Kidney capillary endothelial cell (primary cell): ENCODE results near the gene HIGD1A.

Experiments used
- DNase-seq: peaks from one replicate; pipeline ENCODE4 v3.0.0-alpha.2; 2018; ENCODE audit warnings: low spot score

Gene HIGD1A

DNA sequence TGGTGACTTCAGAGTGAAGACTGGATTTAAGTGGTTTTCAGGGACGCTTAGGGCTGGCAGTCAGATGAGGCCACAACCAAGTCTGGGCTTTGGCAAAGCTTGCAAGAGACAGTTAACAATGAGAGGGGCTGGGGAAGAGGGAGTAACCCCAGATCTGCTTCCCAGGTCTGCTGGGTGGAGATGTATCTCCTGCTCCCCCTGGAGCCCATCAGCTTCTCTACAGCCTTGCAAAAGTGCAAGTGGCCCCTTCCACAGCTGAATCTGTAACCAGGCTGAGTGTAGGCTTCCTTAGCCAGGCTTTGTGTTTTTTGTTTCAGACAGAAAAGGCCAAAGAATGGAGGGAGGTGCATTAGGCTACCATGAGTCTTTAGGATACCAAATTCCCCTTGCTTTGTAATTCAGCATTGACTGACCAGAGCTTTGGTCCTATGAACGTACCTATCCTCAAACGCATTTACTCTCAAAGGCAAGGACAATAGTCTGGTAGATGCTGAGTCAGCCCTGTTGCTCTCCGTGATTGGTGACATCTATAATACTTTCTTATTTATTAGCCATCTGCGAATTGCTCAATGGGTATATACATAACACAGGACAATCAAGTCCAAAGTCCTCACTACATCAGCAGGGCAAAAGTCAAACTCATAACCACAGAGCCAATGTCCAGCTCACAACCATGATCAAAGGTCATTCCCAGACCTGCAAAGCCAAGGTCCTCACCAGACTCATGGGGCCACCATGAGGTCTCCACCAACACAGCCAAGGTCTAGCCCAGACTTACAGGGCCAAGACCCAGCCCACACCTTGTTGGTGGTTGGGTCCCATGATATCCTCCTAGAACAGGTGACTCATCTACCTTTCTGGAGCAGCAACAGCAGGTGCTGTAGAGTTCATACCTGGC, 48.4 kb downstream of the HIGD1A start:
- DNase-seq: no peak

DNA sequence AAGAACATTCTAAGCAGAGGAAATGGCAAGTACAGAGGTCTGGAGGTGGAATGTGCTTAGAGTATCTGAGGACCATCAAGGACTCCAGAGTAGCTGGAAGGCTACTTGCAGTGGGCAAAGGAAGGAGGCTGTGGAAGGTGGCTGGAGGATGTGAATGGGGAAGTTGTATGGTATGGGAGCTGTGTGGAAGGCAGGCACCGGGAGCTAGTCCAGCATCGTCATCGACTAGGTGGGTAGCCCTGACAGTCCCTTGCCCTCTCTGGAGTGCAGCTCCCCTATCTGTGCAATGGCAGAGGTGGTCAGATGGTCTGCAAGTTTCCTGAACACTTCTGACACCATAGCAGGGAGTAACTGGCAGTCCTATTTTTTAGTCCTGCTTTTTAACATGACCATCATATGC, 50.5 kb downstream of the HIGD1A start:
- DNase-seq: no peak

DNA sequence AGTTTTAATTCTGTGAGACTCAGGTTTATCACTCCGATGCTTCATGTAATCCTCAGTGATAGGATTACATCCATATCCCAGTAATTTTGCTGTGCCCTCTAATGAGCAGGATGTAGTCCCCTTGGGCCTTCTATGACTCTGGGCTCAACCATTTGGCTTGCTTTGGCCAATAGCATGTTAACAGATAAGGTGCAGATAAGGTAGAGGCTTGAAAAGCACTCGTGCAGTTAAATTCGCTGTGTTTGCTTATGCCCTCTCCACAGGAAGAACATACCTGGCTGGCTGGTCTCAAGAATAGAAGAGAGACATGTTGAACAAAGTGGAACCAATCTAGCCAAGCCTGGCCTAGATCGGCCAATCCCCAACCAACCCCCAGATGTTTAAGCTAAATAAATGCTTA, 51.3 kb downstream of the HIGD1A start:
- no peak for DNase-seq

DNA sequence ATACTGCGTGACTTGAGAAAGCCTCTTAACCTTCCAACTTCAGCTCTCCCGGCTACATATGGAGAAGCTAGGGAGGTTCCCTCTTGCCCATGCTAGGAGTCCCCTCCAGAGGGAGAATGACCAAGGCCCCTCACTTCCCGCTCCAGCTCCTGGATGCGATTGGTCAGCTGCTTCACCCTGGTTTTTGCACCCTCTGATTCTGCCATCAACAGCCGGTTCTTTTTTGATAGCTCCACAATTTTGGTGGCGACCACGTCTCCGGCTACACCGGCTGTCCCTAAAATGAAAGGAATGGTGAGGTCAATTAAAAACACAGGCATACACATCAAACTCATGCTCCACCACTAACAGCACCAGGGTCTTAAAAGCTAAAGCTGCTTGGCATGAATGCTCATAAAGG, 51.8 kb downstream of the HIGD1A start:
- no peak for DNase-seq

DNA sequence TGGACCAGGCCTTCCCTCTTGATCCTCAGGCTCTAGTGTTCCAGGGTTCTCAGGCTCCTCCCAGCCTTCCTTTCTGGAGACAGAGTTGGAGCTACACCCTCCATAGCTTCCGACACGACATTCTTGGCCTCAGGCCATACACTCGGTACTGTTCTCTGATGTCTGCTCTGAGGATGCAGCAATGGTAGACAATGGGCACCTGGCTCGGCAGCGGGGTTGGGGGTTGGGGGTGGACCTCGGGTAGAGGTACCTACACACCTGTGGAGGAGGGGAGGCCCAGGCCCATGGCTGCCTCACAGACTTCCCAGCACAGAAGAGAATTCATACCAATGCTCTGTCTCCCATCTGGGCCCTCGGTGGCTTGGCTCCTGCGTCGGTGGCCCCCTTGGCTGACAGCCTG, 52.7 kb downstream of the HIGD1A start:
- DNase-seq: no peak

DNA sequence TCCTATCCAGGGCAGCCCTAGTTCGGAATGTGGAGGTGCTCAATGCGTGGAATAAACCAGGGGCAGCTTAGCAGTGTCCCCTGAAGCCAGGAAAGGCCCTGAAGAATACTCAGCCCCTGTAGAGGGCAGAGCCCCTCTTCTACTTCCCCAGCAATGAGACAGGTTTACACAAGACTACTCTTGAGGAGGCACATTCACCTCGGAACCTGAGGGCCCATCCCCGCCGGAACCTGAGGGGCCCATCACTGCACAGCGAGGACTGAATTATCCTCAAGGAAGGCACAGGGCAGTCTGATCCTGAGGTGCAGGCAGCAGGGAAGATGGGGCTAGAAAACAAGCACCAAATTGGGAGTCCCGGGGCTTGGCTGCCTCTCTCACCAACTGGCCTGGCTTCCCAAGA, 53.5 kb downstream of the HIGD1A start:
- DNase-seq: no peak

DNA sequence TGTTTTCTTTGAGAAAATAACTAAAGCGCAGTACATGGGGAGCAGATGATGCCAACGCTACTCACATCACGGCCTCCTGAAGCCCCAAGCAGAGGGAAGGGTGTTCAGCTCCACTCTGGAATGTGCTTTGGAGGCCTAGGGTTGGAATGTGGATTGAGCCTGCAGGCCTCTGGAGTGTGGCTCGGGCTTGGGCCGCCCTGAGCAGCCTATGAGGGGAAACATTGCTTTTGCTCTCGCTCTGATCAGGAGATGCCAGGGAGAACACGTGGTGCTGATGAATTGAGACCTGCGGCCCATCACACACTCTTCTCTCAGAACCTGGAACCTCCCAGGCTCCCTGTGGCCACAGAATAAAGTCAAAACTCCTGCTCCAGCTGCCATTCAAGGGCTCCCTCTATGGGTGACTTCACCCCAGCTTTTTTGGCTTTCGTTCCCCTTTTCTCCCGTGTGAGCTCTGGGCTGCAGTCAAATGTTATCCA, 54.5 kb downstream of the HIGD1A start:
- no peak for DNase-seq

DNA sequence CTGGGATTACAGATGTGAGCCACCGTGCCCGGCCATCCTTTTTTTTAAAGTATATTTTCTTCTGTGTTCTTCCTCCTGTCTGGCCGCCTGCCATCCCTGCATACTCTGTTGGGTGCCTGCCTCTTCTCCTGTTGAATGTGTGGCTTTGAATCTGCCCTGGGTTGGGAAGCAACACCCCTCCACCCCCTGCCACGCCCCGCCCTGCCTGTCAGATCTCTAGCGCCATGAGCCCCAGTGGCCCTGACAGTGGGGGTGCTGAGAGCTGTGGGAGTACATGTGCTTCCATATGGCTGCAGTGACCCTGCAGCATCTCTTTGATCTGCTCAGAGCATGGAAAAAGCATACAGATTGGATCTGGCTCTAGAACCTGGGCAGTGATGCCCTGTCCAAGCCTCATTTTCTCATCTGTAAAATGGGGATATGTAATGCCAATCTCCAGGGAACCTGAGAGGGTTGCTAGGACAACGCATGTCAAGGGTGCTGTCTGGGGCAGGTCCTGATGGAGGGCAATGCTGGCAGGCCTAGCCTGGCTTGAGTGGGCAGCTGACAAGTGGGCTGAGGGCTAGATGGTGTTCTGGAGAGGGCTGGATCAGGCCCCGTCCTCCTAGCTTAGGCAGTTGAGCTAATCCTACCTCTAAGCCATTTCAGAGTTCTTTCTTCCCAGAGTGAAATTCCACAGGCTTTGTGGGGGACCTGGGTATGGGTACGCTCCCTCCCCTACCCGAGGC, 55.1 kb downstream of the HIGD1A start:
- no peak for DNase-seq

DNA sequence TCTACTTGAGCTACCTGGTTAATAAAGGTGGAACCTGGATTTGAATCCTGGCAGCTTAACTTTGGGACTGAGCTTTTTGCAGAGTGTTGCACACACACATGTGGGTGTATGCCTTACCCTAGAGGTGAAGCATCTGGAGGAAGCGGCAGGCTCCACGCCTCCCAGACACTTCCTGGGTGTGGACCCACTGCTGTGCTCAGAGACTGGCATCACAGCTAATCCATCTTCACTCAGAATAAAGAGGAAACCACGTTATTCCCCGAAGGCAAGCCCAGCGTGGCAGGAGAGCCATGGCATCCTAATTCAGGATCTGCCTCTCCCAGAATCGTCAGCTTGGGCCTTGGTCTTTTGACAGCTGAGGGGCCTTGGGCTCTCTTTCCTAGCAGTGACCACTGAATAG, 56.7 kb downstream of the HIGD1A start:
- no peak for DNase-seq

DNA sequence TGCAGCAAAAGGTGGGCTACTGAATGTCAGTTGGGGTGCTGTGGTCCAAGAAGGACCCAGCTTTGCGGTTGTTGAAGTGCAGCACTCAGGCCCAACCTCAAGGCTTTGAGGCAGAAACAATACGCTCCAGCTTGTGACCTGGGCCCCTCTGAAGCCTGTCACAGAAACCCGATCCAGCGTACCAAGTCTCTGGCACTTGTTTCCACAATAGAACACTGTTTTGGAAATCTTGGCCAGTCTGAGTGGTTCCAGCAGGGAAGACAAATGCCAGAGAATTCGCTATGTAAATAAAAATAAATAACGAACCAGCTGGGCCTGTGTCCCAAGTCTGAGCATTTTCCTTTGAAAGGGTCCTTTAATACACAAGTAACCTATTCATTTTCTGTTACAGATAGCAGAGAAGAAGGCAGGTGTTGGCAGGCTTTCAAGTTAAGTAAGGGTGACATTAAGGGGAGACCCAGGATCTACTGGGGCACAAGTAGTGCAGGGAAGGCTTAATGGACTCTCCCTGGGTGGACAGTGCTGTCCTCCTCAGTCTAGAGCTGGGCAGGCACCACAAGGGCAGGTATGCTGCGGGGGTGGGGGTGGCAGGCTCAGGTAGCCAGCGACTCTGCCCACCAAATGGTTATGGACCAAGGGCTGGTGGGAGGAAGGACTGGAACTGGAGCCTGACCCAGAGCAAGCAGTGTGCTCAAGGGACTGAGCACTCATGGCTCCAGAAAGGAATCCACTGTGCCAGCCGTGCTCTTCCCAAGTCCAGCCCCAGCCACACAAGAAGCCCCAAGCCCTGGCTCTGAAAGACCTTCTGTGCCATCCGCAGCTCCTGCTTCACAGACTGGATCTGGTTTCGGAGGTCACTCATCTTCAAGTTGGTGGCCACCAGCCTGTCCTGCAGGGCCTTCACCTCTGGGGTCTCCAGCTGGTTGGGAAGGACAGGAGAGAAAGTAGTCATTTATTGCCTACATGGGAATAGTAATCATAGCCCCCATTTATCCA, 57.5 kb downstream of the HIGD1A start:
- no peak for DNase-seq

DNA sequence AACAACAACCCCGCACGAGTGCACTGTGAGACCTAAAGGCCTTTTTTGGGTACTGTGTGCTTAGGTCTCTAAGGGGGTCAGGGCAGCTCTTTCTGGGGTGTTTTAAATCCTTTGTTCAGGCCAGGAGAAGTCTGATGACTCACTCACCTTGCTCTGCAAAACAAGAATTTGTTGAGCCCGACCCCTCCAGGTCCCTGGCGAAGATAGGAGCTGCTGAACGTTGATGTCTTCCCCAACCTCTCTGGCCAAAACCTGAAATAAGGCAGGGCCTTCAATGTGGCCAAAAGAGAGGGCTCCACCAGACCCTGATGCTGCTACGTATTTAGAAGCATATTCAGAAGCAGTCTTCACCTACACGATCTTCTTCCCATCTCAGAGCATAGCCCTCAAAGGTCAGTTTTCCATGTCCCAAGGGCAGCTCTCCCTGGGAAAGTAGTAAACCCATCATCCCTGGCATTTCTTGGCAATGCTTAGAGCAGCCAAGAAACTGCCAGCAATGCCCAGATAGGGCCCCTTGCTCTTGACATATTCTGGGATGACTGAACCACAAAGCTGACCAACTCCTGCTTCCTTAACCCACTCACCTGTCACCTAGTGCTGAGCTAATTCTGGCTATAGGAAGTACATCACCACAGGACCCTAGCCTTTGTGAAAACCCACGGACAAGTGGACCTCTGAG, 58.4 kb downstream of the HIGD1A start:
- DNase-seq: no peak

DNA sequence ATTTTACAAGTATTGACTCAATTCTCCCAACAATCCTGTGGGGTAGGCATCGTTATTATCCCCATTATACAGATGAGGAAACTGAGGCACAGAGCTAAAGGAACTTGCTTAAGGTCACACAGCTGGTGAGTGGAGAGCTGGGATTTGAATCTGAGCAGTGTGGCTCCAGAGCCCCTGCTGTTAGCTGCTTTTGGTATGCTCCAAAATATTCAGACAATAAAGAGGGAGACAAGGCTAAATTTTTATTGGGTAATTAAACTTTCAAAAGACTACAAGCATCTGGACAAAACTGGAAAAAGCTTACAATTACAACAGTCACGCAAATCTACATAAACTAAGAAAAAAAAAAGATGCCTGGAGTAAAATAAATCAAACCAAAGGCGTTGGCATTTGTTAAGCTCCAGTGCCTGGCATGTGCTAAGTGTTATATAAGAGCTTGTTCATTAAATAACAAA, 59.0 kb downstream of the HIGD1A start:
- no peak for DNase-seq

DNA sequence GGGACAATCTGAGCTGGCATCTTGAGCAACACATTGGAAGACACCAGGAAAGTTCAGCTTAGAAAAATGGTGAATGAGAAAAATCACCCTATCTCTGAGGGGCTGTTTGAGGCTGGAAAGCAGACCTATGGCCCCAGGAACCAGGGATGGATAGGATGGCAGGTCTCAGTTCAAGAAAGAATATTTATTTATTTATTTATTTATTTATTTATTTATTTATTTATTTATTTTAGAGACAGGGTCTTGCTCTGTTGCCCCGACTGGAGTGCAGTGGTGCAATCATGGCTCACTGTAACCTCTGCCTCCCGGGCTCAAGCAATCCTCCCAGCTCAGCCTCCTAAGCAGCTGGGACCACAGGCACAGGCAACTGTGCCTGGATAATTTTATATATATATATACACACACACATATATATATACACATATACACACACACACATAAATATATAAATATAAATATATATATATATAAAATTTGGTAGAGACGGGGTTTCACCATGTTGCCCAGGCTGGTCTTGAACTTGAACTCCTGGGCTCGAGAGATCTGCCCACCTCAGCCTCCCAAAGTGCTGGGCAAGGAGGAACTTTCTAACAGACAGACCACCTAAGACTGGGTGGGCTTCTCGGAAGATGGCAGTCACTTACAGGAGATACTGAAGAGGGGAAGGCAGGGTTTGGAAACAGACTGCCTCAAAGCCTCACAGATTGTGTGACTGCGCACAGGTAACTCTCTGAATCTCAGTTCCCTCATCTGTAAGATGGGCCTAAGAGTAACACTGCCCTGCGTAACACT, 60.9 kb downstream of the HIGD1A start:
- DNase-seq: no peak

DNA sequence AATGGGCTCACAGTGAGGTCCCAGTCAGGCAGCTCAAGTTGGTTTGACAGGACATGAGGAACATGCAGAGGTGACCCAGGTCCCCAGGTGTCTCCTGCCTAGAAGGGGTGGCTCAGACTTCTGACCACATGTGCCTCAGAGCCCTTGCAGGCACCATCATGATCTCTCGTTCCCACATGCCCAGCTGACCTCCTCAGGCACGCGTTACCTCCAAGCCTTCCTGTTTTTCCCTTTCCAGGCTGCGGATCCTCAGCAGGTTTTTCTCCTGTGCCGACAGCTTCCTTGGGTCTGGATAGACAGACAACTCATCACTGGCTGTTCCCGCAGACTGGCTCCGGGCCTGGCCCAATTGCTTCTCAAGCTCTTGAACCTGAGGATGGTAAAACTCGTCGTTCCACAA, 61.6 kb downstream of the HIGD1A start:
- no peak for DNase-seq

DNA sequence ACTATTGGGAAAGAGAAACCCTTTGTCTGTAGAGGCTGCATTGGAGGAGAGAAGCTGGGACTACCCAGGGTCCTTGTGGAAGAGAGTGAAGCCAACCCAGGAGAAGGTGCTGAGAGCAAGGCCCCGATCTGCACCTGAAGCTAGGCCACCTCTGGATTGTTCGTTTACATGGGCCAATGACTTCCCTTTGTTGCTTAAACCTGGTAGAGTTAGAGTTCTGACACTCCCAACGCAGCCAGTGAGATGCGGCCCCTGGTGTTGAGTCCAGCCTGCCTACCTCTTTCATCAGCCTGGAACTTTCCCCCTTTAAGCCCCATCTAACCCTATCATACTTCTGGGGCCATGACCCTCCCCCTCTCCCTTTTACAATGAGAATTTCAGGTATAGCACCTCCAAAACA, 62.0 kb downstream of the HIGD1A start:
- no peak for DNase-seq

DNA sequence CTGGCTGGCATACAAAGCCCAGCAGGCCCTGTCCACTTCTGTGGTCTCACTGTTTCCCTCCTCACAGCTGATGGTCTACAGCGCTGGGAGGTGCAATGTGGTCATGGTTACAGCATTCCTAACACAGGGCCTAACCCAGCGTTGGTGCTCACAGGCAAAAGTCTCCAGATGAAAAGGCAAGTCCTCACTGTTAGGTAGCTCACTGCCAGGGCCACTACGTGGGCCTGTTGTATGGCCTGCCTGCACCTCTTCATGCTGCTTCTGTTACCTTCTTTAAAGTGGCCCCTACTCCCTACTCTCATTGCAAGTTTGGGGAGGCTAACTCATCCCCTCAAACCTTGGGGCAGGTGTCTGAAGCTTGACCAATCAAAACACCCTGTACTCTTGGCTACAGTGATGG, 62.5 kb downstream of the HIGD1A start:
- no peak for DNase-seq

DNA sequence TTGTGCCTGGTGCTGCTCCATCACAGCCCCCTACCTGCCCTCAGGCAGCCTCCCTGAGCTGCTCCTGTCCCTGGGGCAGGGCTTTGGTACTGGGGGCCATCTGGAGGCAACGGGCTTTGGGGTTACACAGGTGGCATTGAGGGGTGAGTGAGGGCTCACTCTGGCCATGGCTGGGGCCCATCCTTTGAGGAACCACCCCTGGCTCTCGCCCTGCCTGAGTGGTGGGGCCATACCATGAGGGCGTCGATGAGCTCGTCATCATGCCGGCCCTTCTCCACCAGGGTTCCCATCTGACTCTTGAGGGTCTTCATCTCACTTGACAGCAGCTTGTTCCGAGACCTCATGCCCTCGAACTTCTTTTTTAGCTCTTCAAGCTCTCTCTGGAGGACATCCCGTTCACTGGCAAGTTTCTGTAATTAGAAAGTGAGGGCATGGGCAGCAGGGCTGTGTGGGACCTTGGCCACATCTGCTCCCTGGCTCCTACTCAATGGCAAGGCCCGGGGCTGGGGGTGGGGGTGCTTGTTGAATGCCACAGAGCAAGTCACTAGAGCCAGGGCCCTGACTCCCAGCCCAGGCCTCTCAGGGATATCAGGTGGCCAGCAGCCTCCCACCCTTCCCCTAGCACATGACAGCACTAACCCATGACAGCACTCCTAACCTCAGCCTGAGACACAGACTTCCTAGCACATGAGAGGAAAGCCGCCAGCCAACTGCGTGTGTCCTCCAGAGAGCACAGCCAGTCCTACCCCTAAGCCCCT, 64.7 kb downstream of the HIGD1A start:
- DNase-seq: no peak

DNA sequence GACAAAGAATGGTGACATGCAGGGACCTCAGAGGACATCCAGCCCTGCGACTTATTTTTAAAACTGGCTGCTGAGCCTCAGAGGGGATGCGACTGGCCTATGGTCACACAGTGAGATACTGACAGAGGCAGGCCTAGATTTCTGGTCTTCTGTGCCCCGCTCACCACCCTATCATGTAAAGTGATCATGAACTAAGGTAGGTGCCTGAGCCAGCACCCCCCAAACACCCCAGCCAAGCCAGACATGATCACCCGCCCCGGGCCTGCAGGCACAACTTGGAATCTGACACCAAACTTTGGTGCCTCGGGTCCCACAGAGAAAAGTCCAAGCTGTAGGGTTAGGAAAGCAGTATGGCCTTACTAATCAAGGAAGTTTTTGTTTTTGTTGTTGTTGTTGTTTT, 67.8 kb downstream of the HIGD1A start:
- no peak for DNase-seq

DNA sequence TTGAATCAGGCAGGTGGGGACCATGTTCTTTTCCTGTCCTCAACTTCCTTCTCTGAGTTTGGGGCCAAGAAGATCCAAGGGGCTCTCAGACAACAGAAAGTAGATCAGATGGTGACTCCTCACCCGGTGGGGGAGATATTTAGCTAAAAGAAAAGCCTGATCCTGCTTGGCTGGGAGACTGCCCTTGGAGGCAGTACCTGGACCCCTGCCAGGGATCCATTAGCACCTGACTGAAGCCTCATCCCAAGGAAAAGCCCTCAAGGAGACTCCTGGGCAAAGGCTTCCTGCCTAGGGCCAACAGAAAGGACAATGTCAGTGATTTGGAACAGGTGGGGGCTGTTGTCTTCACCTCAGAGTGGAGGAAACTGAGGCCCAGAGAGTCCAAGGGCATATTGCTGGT, 68.2 kb downstream of the HIGD1A start:
- DNase-seq: no peak

DNA sequence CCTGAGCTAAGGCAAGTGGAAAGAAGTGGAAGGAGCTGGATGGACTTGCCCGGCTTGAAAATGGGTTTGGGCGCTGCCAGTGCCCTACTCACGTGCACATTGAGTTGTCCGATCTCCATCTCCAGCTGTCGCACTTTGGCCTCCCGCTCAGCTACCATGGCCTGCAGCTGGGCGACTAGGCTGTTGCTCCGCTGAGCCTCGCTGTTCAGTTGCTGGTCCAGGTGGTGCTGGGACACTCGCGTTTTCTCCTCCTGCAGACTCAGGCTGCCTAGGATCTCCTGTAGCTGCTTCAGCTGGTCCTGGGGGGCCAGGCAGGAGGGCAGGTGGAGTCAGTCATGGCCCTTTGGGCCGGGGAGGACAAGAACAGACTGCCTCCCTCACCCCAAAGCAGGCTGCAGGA, 68.7 kb downstream of the HIGD1A start:
- DNase-seq: no peak
